Smooth muscle cell of bladder (primary cell): ENCODE data around the gene TNF. TPM values are rescaled to one million over a fixed set of nuclear protein-coding genes. Genes with fewer than 3 reads are reported as not detected.

Experiments
- total RNA-seq: library from RNA; depleted of rRNA; stranded (reverse); fragments of >200 nt; gene quantifications from 2 replicates; pipeline ENCODE4 v1.2.3, GENCODE V29; 2014

TNF gene
- total RNA-seq: not detected in 2 replicates

DNA sequence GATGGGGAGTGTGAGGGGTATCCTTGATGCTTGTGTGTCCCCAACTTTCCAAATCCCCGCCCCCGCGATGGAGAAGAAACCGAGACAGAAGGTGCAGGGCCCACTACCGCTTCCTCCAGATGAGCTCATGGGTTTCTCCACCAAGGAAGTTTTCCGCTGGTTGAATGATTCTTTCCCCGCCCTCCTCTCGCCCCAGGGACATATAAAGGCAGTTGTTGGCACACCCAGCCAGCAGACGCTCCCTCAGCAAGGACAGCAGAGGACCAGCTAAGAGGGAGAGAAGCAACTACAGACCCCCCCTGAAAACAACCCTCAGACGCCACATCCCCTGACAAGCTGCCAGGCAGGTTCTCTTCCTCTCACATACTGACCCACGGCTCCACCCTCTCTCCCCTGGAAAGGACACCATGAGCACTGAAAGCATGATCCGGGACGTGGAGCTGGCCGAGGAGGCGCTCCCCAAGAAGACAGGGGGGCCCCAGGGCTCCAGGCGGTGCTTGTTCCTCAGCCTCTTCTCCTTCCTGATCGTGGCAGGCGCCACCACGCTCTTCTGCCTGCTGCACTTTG lies at the start of gene TNF:
Gene TNF, plus strand, starts transcription at position 231 of the 567 bp plus-strand sequence. Its CDS starts 177 bp downstream, at position 408.

DNA sequence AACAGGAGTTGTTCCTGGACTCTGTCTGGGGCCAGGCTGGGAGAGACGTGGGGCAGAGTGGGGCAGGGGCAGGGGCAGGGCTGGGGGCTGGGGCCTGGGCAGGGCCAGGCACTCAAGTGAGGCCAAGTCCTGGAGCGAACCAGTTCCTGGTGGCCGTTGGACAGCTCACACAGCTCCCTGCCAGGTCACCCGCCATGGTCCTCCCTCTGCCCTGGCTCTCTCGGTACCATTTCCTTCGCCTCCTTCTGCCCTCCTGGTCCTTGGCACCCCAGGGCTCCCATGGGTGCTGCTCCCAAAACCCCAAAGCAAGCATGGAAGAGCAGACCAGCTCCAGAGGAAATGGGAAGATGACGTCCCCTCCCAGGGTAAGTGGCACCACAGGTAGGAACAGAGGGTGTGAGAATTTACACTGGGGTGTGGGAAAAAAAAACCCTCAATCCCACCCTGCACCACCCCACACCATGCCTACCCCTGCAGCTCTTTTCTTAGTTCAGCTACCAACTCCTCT lies 46.5 kb upstream of the TNF start, which contains the start of gene MCCD1:
Gene MCCD1, plus strand, starts transcription at position 142 of the 508 bp plus-strand sequence. Its CDS starts 53 bp downstream, at position 195.

DNA sequence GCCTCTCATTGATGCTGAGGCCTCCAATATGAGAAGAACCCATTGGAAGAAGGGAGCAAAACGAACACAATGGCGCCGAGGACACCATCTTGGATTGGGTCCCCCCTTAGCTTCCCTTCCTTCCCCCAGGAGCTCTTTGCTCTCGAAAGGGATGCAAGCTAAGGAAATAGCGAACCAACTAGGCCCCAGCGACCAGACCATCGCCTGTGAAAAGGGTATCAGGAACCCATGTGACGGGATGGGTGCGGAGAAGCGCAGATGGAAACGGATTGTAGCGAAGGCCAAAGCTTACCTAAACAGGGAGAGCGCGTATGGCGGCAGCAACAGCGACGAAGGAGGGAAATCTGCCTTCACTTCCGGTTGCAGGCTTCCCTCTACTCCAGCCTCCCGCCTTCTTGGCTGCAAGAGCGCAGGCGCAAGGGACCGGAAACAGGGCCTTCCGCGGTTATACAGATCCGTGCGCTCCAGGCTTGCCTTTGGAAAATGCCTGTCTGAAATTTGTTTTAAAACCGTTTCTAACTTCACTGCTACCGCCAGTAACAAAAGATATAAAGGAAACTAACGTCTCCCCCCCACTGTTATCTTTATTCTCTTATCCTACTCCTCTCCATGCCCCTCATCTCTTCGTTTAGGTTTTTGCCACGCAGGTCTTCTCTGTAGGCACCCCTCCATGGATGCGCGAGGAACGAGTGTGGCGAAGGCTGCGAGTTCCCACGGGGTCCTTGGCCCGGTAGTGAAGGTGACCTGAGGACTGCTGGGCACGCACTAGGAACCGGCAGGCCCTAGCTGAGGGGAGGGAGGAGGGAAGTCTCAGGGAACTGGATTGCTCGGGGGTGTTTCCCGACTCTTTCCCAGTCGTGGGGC lies 33.5 kb upstream of the TNF start, which contains the start of gene DDX39B:
Gene DDX39B, minus strand, starts transcription at position 346 of the 864 bp plus-strand sequence. CDS start 1,471 bp downstream, outside the sequence.

DNA sequence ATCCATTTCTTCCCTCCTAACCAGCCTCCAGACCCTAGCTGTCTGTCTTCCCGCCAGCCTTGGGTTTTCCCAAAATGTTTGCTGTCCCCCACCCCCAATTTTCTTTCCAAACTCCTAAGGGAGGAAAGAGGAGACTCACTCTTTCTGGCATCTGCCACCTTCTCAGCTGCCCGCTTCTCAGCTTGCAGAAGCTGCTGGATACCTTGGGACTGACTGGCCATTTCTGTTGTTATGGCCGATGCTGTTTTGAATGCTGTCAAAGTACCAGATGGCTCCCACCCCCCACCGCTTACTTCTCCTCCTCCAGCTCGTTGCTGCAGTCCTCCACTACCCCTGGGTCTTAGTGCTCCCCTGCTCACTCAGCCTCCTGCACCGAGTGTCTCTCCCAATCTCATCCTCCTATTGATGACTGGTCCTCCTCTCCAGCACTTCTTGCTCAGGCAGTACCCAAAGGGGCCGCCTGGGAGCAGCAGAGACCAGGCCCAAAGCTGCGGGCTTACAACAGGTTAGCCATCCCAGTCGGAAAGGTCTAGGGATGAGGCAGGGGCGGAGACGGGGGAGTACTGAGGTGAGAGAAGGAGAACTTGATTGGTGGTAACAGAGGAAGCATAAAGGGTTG lies 28.9 kb upstream of the TNF start, which contains the start of gene ATP6V1G2:
Gene ATP6V1G2, minus strand, starts transcription at position 270 of the 619 bp plus-strand sequence. Its CDS starts 49 bp downstream, at position 221.

DNA sequence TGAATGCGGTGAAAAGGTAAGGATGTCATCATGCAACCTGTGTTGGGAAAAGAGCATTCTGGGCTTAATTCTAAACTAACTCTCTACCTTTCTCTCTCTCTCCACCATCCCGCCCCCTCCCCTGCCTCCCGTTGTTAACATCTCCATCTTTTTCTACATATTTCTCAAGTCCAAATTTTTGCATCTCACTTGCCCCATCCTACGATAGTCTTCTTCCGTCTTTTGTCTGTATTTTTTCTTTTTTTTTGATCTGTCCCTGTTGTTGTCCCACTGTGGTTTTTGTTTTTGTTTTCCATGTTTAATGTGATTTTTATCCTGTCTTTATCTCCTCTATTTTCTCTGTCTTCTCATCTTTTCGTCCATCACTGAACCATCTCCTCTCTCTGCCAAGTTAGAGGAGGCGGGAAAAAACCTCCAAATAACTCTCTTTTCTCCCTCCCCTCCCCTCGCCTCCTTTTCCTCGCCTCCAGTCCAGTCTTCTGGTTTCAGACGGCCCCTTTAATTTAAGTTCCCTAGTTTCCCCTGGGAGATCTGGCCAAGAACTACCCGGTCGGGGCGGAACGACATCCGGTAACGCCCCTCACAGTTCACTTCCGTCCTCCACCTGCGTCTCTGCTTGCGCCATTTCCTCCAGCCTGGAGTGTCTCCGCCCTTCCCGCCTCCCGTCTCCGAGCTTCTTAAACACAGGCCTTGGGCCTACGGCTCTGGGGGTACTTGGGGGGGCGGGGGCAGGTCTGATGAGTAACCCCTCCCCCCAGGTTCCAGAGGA lies 28.2 kb upstream of the TNF start, which contains the start of gene NFKBIL1:
Gene NFKBIL1, plus strand, starts transcription at position 651 of the 769 bp plus-strand sequence. Its CDS starts 87 bp downstream, at position 738.

DNA sequence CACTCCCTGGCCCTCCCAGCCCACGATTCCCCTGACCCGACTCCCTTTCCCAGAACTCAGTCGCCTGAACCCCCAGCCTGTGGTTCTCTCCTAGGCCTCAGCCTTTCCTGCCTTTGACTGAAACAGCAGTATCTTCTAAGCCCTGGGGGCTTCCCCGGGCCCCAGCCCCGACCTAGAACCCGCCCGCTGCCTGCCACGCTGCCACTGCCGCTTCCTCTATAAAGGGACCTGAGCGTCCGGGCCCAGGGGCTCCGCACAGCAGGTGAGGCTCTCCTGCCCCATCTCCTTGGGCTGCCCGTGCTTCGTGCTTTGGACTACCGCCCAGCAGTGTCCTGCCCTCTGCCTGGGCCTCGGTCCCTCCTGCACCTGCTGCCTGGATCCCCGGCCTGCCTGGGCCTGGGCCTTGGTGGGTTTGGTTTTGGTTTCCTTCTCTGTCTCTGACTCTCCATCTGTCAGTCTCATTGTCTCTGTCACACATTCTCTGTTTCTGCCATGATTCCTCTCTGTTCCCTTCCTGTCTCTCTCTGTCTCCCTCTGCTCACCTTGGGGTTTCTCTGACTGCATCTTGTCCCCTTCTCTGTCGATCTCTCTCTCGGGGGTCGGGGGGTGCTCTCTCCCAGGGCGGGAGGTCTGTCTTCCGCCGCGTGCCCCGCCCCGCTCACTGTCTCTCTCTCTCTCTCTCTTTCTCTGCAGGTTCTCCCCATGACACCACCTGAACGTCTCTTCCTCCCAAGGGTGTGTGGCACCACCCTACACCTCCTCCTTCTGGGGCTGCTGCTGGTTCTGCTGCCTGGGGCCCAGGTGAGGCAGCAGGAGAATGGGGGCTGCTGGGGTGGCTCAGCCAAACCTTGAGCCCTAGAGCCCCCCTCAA lies 3.1 kb upstream of the TNF start, which contains the start of gene LTA:
Gene LTA, plus strand, starts transcription at position 249 of the 871 bp plus-strand sequence. Its CDS starts 454 bp downstream, at position 703.

DNA sequence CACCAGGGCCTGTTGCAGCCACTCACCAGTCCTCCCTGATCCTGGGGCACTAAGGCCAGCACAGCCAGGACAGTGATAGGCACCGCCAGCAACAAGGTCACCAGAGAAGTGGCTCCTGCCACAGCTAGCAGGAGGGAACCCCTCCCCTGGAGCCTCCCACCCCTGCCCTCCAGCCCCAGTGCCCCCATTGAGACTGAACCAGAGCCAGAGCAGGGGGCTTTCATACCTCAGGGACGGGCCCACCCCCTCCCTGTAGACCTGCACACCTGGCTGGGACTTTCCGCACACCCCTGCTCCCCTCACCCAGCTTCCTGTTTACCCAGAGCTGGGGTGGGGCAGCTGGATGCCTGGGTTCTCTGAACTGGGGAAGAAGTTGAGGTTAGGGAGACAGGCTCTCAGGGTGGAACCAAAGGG lies 6.9 kb downstream of the TNF start, which contains the start of gene LTB:
Gene LTB, minus strand, starts transcription at position 195 of the 414 bp plus-strand sequence. Its CDS starts 7 bp downstream, at position 188.

DNA sequence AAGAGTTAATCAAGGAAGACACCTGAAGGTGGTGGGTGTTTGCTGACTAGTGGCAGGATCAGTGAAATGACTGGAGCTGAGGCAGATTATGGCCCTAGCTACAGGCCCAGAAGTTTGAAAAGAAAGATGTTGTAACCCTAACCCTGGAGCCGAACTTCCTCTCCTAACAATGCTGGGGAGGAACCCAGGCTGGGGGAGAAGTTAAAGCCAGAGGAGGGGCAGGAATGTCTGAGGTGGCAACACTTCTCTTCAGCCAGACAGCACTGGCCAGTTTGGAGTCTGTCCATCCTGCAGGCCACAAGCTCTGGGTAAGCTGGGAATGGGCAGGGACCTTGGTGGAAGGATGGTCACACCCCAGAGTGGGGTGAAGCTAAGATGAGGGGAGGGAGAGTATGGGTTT lies 10.6 kb downstream of the TNF start, which contains the start of gene LST1:
Gene LST1, plus strand, starts transcription at position 270 of the 400 bp plus-strand sequence. CDS start 1,023 bp downstream, outside the sequence.

DNA sequence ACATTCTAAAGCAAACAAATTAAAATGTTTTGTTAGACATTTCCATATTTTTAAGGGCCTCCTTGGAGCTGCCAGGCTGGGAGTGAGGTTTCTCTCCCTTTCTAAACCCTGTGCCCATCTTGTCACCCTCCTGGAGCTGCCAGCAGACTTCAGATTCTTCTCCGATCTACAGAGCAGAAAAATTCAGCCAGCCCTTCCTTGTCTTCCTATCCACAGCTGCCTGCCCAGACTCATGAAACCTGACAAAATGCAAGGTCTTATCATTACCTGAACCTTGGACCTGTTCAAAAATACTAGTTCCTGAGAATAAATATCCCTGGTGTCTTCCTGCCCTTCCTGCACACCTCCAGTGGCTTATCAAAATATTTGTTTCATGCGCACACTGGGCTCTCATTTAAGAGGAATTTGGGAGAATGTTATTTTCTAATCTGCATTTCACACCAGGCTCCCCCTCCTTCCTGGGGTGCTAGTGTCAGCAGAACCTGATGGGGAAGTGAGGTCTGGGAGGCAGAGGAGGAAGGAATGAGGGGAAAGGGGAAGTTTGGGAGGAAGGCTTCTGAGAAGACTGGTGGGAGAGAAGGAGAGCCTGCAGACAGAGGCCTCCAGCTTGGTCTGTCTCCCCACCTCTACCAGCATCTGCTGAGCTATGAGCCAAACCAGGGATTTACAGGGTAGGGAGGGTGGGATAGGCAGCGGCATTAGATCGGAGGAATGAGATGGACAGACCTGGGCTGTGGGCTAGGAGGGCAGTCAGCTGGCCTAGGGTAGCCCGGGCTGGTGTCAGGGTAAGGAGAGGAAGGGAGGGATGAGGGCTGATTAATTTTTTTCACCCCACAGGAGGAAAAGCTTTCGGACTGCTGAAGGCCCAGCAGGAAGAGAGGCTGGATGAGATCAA lies 39.6 kb downstream of the TNF start, which contains the start of gene AIF1:
Gene AIF1, plus strand, starts transcription at position 551 of the 895 bp plus-strand sequence. Its CDS starts 96 bp downstream, at position 647.

DNA sequence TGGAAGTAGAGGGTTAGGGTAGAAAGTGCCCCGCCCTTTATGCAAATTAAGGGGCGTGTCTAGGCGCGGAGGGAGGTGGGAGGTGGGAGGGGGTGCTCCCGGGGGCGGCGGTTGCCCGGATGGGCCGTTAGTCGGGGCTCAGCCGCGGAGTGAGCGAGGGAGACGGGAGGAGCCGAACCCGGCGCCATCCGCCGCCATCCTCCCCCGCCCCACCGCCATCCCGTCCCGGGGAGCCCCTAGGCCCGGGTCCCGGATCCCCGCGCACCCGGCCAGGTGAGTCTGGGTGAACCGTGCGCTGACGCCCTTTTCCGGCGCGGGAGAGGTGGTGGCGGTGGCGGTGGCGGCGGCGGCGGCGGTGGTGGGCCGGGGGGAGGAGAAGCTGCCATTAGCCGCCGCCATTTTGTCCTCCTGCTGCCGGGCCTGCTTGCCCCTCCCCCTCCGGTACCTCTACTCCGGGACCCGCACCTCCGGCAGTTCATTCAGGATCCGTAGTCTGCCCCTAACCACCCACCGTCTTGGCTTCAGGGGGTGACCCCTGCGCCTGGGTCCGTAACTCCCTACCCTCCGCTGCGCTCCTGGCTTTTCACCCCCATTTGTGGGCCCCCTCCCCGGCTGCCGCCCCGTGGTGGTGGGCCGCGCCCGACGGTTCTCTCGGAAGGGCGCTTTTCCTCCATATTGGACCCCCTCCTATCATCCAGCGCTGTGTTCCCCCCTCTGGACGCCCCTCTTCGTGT lies 45.4 kb downstream of the TNF start, which contains the start of gene PRRC2A:
Gene PRRC2A, plus strand, starts transcription at position 130 of the 734 bp plus-strand sequence. CDS start 2,075 bp downstream, outside the sequence.

Other genes starting within 250 kb of the TNF start
- gene HLA-B, start 218.4 kb upstream of the TNF start, total RNA-seq: 113 and 123 TPM in 2 replicates
- gene MICA, start 172.0 kb upstream of the TNF start, total RNA-seq: 76.7 and 80.9 TPM in 2 replicates
- gene MICB, start 77.4 kb upstream of the TNF start, total RNA-seq: 8.2 and 8.4 TPM in 2 replicates
- gene MCCD1, start 46.6 kb upstream of the TNF start, total RNA-seq: not detected in 2 replicates
- 317 and 461 TPM in 2 replicates for gene DDX39B, start 33.6 kb upstream of the TNF start, total RNA-seq
- 4.8 and 5.0 TPM in 2 replicates for gene ATP6V1G2, start 29.0 kb upstream of the TNF start, total RNA-seq
- 27.3 and 31.5 TPM in 2 replicates for gene NFKBIL1, start 28.0 kb upstream of the TNF start, total RNA-seq
- not detected in 2 replicates for gene LTA, start 3.3 kb upstream of the TNF start, total RNA-seq
- gene LTB, start 6.9 kb downstream of the TNF start, total RNA-seq: not detected in 2 replicates
- gene LST1, start 10.7 kb downstream of the TNF start, total RNA-seq: not detected in 2 replicates
- not detected in 2 replicates for gene NCR3, start 17.4 kb downstream of the TNF start, total RNA-seq
- gene AIF1, start 39.7 kb downstream of the TNF start, total RNA-seq: not detected in 2 replicates
- gene PRRC2A, start 45.1 kb downstream of the TNF start, total RNA-seq: 18.6 and 21.4 TPM in 2 replicates
- gene BAG6, start 77.1 kb downstream of the TNF start, total RNA-seq: 64.6 and 88.0 TPM in 2 replicates
- 1.3 and 2.8 TPM in 2 replicates for gene APOM, start 80.3 kb downstream of the TNF start, total RNA-seq
- gene C6orf47, start 85.2 kb downstream of the TNF start, total RNA-seq: 17.9 and 23.8 TPM in 2 replicates
- gene GPANK1, start 89.4 kb downstream of the TNF start, total RNA-seq: 13.4 and 14.3 TPM in 2 replicates
- 97.7 and 99.1 TPM in 2 replicates for gene CSNK2B, start 90.5 kb downstream of the TNF start, total RNA-seq
- gene LY6G5B, start 94.4 kb downstream of the TNF start, total RNA-seq: 2.1 and 2.6 TPM in 2 replicates
- 0.09 and 0.43 TPM in 2 replicates for gene LY6G5C, start 105.5 kb downstream of the TNF start, total RNA-seq
- gene ABHD16A, start 127.8 kb downstream of the TNF start, total RNA-seq: 65.4 and 70.2 TPM in 2 replicates
- not detected in 2 replicates for gene LY6G6F, start 131.3 kb downstream of the TNF start, total RNA-seq
- gene LY6G6D, start 139.8 kb downstream of the TNF start, total RNA-seq: not detected in 2 replicates
- gene LY6G6C, start 146.2 kb downstream of the TNF start, total RNA-seq: not detected in 2 replicates
- not detected in 2 replicates for gene MPIG6B, start 147.8 kb downstream of the TNF start, total RNA-seq
- gene DDAH2, start 153.7 kb downstream of the TNF start, total RNA-seq: 74.1 and 102 TPM in 2 replicates
- gene CLIC1, start 161.0 kb downstream of the TNF start, total RNA-seq: 529 and 547 TPM in 2 replicates
- 3.2 and 3.3 TPM in 2 replicates for gene MSH5, start 164.4 kb downstream of the TNF start, total RNA-seq
- 0.28 TPM in 2 replicates for gene SAPCD1, start 187.1 kb downstream of the TNF start, total RNA-seq
- 0.14 and 0.28 TPM in 2 replicates for gene VWA7, start 201.8 kb downstream of the TNF start, total RNA-seq
- 36.0 and 38.7 TPM in 2 replicates for gene VARS1, start 220.2 kb downstream of the TNF start, total RNA-seq
- 22.3 and 27.3 TPM in 2 replicates for gene LSM2, start 231.4 kb downstream of the TNF start, total RNA-seq
- 1.7 and 1.9 TPM in 2 replicates for gene HSPA1L, start 239.7 kb downstream of the TNF start, total RNA-seq
- gene HSPA1A, start 240.0 kb downstream of the TNF start, total RNA-seq: 63.6 and 87.8 TPM in 2 replicates